ENCODE results near the gene CNPY1. TPM values are rescaled to one million over a fixed set of nuclear protein-coding genes. Genes with fewer than 3 reads are reported as not detected.
"Not testable (repeated sequence)": the region's sequence is repeated elsewhere in the genome, so short reads cannot be mapped to it uniquely, and the experiment has no call there.

The CNPY1 gene
- total RNA-seq, 1 experiment from 2014 or later, result not detected

- DNase-seq (ENCODE audit: low read depth), result no peak
These were observed 12.3 kb downstream of the CNPY1 start for GRCh38 chr7:155533827-155534690.

- DNase-seq (ENCODE audit: low read depth), result no peak
These were observed 13.1 kb downstream of the CNPY1 start for GRCh38 chr7:155533120-155533826.

GRCh38 chr7:155532792-155533119 lies 13.6 kb downstream of the CNPY1 start:
- no peak for DNase-seq (ENCODE audit: low read depth)

- DNase-seq (ENCODE audit: low read depth), result no peak
These were observed 14.7 kb downstream of the CNPY1 start for GRCh38 chr7:155531681-155532080.

GRCh38 chr7:155530601-155531000 lies 15.8 kb downstream of the CNPY1 start:
- DNase-seq (ENCODE audit: low read depth), result no peak

- DNase-seq (ENCODE audit: low read depth), result no peak
These were observed 16.5 kb downstream of the CNPY1 start for GRCh38 chr7:155529845-155530244.

GRCh38 chr7:155529346-155529745 lies 17.0 kb downstream of the CNPY1 start:
- DNase-seq (ENCODE audit: low read depth), result no peak

GRCh38 chr7:155527664-155528063 lies 18.7 kb downstream of the CNPY1 start:
- DNase-seq (ENCODE audit: low read depth), result no peak

GRCh38 chr7:155526225-155526624 lies 20.1 kb downstream of the CNPY1 start:
- no peak for DNase-seq (ENCODE audit: low read depth)

GRCh38 chr7:155524018-155524556 lies 22.3 kb downstream of the CNPY1 start:
- no peak for DNase-seq (ENCODE audit: low read depth)

- no peak for DNase-seq (ENCODE audit: low read depth)
These were observed 23.1 kb downstream of the CNPY1 start for GRCh38 chr7:155523168-155523675.

GRCh38 chr7:155521743-155522398 lies 24.5 kb downstream of the CNPY1 start:
- DNase-seq (ENCODE audit: low read depth), result no peak

- DNase-seq (ENCODE audit: low read depth), result no peak
These were observed 25.2 kb downstream of the CNPY1 start for GRCh38 chr7:155521007-155521742.

GRCh38 chr7:155520114-155520513 lies 26.2 kb downstream of the CNPY1 start:
- no peak for DNase-seq (ENCODE audit: low read depth)

GRCh38 chr7:155519358-155519757 lies 27.0 kb downstream of the CNPY1 start:
- not testable (repeated sequence) for DNase-seq (ENCODE audit: low read depth)

GRCh38 chr7:155518633-155519032 lies 27.7 kb downstream of the CNPY1 start:
- DNase-seq (ENCODE audit: low read depth), result no peak

- no peak for DNase-seq (ENCODE audit: low read depth)
These were observed 28.4 kb downstream of the CNPY1 start for GRCh38 chr7:155517969-155518368.

- no peak for DNase-seq (ENCODE audit: low read depth)
These were observed 28.9 kb downstream of the CNPY1 start for GRCh38 chr7:155517452-155517851.

GRCh38 chr7:155516466-155516865 lies 29.9 kb downstream of the CNPY1 start:
- no peak for DNase-seq (ENCODE audit: low read depth)

- no peak for DNase-seq (ENCODE audit: low read depth)
These were observed 31.0 kb downstream of the CNPY1 start for GRCh38 chr7:155515318-155515717.

GRCh38 chr7:155514296-155514695 lies 32.1 kb downstream of the CNPY1 start:
- DNase-seq (ENCODE audit: low read depth), result no peak

Data from LHCN-M2 (cell line).